Suprapubic skin (tissue), 4 donors: Measurements from ENCODE around the gene TMTC2. TPM values are rescaled to one million over a fixed set of nuclear protein-coding genes. Genes with fewer than 3 reads are reported as not detected.

ENCODE experiments used
- DNase-seq, 2 donors: peaks; one replicate each; pipeline ENCODE4 v3.0.0-alpha.2; 2019; ENCODE audit warnings: low spot score in 2 of 2
- H3K27ac ChIP-seq: fragments of 200-600 bp; sonication (generic); one replicate; pipeline ENCODE4 v1.5.1; 2019
- H3K27me3 ChIP-seq: fragments of 200-600 bp; sonication (generic); one replicate; pipeline ENCODE4 v1.5.1; 2019
- H3K36me3 ChIP-seq: fragments of 200-600 bp; sonication (generic); one replicate; pipeline ENCODE4 v1.5.1; 2019
- H3K4me1 ChIP-seq: fragments of 200-600 bp; sonication (generic); one replicate; pipeline ENCODE4 v1.5.1; 2019
- H3K4me3 ChIP-seq: fragments of 200-600 bp; sonication (generic); one replicate; pipeline ENCODE4 v1.5.1; 2019; ENCODE audit warnings: mild to moderate bottlenecking
- H3K9me3 ChIP-seq: fragments of 200-600 bp; sonication (generic); one replicate; pipeline ENCODE4 v1.5.1; 2019
- EP300 ChIP-seq: sonication (generic); formaldehyde crosslinking; IDR thresholded peaks from one replicate; pipeline ENCODE4 v1.6.1; 2017; ENCODE audit warnings: antibody characterized with exemption
- POLR2A ChIP-seq, 2 donors: fragments of 450-650 bp; IDR thresholded peaks; one replicate each; pipeline ENCODE4 v1.6.1; 2017; ENCODE audit warnings: antibody characterized with exemption in 2 of 2, mild to moderate bottlenecking in 2 of 2, moderate library complexity in 2 of 2
- POLR2AphosphoS5 ChIP-seq, 3 donors: sonication (generic); formaldehyde crosslinking; IDR thresholded peaks; one replicate each; pipeline ENCODE4 v1.6.1; 2017; ENCODE audit warnings: antibody characterized with exemption in 3 of 3
- WGBS: methylation state at CpG from one replicate; pipeline ENCODE4 v1.1.5; 2018; 5-methylcytosine and 5-hydroxymethylcytosine counted together
- total RNA-seq, 4 donors: library from RNA; depleted of rRNA; stranded (reverse); fragments of >200 nt; gene quantifications; one replicate each; pipeline ENCODE4 v1.1.0, GENCODE V29; 2016
- TF ChIP-seq, protein P1 (sequence below), 2 donors: fragments of 200-600 bp in 1 of 2; fragments of 450-650 bp in 1 of 2; sonication (generic) in 1 of 2; IDR thresholded peaks; one replicate each; pipeline ENCODE4 v1.5.1; 2016 to 2019; ENCODE audit warnings: antibody characterized with exemption in 2 of 2, mild to moderate bottlenecking in 1 of 2, moderate library complexity in 1 of 2

The TMTC2 gene
- total RNA-seq, 4 donors from 2014 or later: 16.7 to 21.1 (median 18.9) TPM

DNA sequence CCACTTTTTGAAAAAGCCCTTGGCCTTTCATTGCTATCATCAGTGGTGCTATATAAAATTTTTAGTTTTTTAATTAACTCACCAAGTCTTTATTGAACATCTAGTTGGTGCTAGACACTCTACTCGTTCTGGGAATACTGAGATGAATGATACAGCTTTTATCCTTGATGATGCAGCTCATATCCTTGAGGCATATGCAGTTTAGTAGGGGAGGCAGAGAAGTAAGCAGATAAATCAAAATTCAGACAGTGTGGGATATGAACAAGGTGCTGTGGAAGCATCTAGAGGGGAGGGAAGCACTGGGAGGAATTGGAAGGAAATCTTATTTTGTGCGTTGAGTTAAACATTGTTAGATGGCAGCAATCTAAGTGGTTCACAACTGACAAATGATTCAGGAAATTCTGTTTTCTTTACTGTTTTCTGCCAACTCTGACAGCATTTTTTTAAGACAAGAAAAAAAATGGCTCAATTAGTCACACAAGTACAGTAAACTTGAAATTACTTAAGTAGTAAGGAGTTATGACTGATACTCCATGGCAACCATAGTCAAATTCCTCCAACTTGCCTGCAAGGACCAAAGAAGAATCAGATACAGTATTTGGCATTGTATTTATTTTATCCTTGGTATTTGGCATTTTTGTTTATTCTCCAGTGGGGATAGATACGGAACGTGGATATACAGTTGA lies 119.2 kb downstream of the TMTC2 start:
- Histone ChIP-seq H3K4me1 (no peaks in the 10 kb centered on the region), H3K27ac (no peak overlapping the region), H3K9me3 (no peaks in the 10 kb centered on the region), H3K36me3 (no peaks in the 10 kb centered on the region), H3K4me3 (no peak overlapping the region), H3K27me3 (no peaks in the 10 kb centered on the region)
- DNase-seq: no peak
- WGBS: 62% methylated on average over 4 of the region's 4 CpGs
- TF ChIP-seq POLR2A (IDR thresholded peaks at IDR 0.05): no peak
- TF ChIP-seq POLR2AphosphoS5 (IDR thresholded peaks at IDR 0.05): no peak
- TF ChIP-seq, protein P1, sequence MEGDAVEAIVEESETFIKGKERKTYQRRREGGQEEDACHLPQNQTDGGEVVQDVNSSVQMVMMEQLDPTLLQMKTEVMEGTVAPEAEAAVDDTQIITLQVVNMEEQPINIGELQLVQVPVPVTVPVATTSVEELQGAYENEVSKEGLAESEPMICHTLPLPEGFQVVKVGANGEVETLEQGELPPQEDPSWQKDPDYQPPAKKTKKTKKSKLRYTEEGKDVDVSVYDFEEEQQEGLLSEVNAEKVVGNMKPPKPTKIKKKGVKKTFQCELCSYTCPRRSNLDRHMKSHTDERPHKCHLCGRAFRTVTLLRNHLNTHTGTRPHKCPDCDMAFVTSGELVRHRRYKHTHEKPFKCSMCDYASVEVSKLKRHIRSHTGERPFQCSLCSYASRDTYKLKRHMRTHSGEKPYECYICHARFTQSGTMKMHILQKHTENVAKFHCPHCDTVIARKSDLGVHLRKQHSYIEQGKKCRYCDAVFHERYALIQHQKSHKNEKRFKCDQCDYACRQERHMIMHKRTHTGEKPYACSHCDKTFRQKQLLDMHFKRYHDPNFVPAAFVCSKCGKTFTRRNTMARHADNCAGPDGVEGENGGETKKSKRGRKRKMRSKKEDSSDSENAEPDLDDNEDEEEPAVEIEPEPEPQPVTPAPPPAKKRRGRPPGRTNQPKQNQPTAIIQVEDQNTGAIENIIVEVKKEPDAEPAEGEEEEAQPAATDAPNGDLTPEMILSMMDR (IDR thresholded peaks at IDR 0.05): no peak
- TF ChIP-seq EP300: no peak

DNA sequence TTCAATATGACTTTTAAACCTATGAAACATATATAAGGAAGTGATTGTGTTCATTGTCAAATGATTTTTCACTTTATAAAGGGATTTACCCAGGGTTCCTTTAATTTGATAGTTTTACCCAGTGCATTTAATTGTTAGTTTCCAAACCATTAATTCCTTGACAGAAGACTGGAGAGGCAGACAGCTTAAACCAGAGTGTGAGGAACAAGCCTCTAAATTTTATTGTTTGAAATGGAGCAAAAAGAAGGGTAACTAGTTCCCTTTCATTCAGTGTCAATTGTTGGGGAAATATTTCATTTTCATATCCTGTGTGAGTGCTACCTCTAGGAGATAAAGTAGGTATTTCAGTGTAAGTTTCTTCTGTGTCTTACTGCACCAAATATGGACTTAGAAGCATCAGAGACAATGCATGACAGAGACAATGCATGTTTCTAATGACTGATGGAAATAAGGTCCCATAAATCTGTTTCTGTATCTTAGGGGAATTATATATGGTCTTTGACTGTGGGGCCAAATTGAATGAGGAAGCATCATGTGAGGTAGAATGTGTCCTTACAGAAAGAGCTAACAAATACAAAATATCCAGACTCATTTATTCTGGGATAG lies 120.5 kb downstream of the TMTC2 start:
- H3K27me3 ChIP-seq: no peaks in the 10 kb centered on the region
- no peak for DNase-seq
- H3K9me3 ChIP-seq: no peaks in the 10 kb centered on the region
- H3K27ac ChIP-seq: no peak overlapping the region
- no peaks in the 10 kb centered on the region for H3K4me1 ChIP-seq
- H3K4me3 ChIP-seq: no peak overlapping the region
- TF ChIP-seq, protein P1 (IDR thresholded peaks at IDR 0.05): no peak
- TF ChIP-seq POLR2A (IDR thresholded peaks at IDR 0.05) (no peak), POLR2AphosphoS5 (IDR thresholded peaks at IDR 0.05) (no peak), EP300 (no peak)
- no peaks in the 10 kb centered on the region for H3K36me3 ChIP-seq

DNA sequence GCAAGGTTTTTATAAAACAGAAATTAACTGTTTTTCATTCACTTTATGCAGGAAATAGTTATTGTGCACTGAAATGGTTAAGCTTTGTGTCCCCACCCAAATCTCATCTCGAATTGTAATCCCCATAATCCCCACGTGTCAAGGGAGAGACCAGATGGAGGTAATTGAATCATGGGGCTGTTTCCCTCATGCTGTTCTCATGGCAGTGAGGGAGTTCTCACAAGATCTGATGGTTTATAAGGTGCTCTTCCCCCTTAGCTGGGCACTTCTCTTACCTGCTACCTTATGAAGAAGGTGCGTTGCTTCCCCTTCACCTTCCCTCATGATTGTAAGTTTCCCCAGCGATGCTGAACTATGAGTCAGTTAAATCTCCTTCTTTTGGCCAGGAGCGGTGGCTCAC lies 123.9 kb downstream of the TMTC2 start:
- no peaks in the 10 kb centered on the region for H3K27me3 ChIP-seq
- H3K4me3 ChIP-seq: no peak overlapping the region
- H3K4me1 ChIP-seq: no peaks in the 10 kb centered on the region
- H3K27ac ChIP-seq: no peak overlapping the region
- no peaks in the 10 kb centered on the region for H3K9me3 ChIP-seq
- 80% methylated on average over 5 of the region's 5 CpGs for WGBS
- DNase-seq: no peak
- no peak for TF ChIP-seq POLR2AphosphoS5 (IDR thresholded peaks at IDR 0.05)
- TF ChIP-seq EP300: no peak
- TF ChIP-seq, protein P1 (IDR thresholded peaks at IDR 0.05): no peak
- TF ChIP-seq POLR2A (IDR thresholded peaks at IDR 0.05): no peak
- no peaks in the 10 kb centered on the region for H3K36me3 ChIP-seq

DNA sequence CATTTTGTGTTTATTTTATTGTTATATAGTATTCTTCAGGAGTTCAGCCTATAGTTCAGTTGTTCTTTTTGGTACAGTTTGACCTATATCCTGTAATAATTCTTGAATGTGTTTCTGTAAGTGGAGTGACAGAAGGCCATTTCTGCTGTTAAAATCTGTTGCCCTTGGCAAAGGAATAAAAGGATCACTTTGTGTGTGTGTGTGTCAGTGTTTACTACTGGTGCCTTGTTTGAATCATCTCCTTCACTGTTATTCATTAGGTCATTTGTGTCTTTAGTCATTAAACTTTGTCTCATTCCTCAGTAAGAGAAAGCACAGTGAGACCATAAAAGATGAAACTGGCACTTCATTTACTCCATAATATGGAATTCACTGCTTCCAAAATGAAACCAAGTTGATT lies 130.7 kb downstream of the TMTC2 start:
- no peak for DNase-seq

More for the DNA sequence above, 130.7 kb downstream of the TMTC2 start:
- H3K36me3 ChIP-seq: no peaks in the 10 kb centered on the region
- no peaks in the 10 kb centered on the region for H3K9me3 ChIP-seq
- H3K27ac ChIP-seq: no peak overlapping the region
- no peak overlapping the region for H3K4me3 ChIP-seq
- no peak for TF ChIP-seq POLR2A (IDR thresholded peaks at IDR 0.05)
- no peak for TF ChIP-seq EP300
- TF ChIP-seq, protein P1 (IDR thresholded peaks at IDR 0.05): no peak
- TF ChIP-seq POLR2AphosphoS5 (IDR thresholded peaks at IDR 0.05): no peak
- H3K4me1 ChIP-seq: no peaks in the 10 kb centered on the region
- H3K27me3 ChIP-seq: no peaks in the 10 kb centered on the region
